OCI-LY7 (cell line): Measurements from ENCODE around the gene WNT3A.
A peak's percentile ranks its signal among the peaks of the same experiment; 100 is the strongest.

Experiments used
- CTCF ChIP-seq: fragments of 200-600 bp; sonication (generic); conservative IDR thresholded peaks from 2 replicates; pipeline ENCODE4 v1.5.1; 2014; ENCODE audit warnings: mild to moderate bottlenecking, antibody characterized with exemption, low read length, moderate library complexity, mixed read lengths
- EZH2phosphoT487 ChIP-seq: fragments of 200-600 bp; sonication (generic); IDR thresholded peaks from 2 replicates; pipeline ENCODE4 v1.6.1; 2018; ENCODE audit warnings: low read depth, borderline replicate concordance, mild to moderate bottlenecking, mixed run types, antibody characterized with exemption, low read length, moderate library complexity, mixed read lengths

DNA sequence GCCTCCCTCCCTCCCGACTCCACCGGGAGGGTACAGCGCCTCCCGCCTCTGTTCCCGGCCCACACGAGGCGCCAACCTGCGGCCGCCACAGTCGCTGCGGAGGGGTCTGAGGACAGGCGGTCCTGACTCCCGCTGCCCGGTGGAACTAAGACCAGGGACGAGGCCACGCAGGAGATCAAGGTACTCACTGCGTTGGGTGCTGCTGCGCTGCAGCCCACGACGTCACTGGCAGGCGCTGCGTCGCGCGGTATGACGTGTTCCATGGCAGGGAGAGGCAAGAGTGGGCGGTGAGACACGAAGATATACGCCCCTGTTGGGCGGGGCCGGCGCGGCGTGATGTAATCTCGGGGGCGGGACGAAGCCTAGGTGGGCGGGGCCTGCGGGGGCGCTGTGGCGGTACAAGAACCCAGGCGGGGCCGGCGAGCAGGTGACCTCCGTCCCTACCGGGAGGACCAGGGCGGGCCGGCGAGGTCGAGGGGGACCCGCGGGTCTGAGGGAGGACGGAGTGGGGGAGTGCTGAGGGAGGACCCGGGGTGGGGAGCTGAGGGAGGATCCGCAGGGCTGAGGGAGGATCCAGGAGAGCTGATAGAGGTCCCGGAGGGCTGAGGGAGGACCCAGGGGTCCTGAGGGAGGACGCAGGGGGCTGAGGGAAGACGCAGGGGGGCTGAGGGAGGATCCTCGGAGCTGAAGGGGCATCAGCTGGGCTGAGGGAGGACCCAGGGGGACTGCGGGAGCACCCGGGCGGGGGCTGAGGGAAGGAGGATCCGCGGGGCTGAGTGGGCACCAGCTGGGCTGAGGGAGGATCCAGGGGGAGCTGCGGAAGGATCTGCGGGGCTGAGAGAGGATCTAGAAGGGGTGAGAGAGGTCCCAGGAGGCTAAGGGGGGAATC, 102.5 kb downstream of the WNT3A start, which contains the start of gene MRPL55:
- TF ChIP-seq CTCF (0 out of 2 replicates have a peak, but pooled peaks have one; percentile 18), EZH2phosphoT487 (no peak)
